PC-9 (cell line): Measurements from ENCODE around the gene SGO2. TPM values are rescaled to one million over a fixed set of nuclear protein-coding genes. Genes with fewer than 3 reads are reported as not detected.

Experiments used
- BruUV-seq: library from RNA; stranded (reverse); fragments of 400-500 nt; replicated peaks from 2 replicates; lab custom pipeline; 2021; lab: Mats Ljungman, UMichigan
- CTCF ChIA-PET: fragments of 300-600 bp; sonication (Branson Sonifier 250); formaldehyde crosslinking; loops from one replicate; lab custom pipeline; 2022; ENCODE audit warnings: antibody characterized with exemption; lab: Charles Lee
- POLR2A ChIA-PET: fragments of 300-600 bp; sonication (Branson Sonifier 250); formaldehyde crosslinking; loops from one replicate; lab custom pipeline; 2022; ENCODE audit warnings: antibody characterized with exemption; ENCODE audit not compliant: unreplicated experiment; lab: Charles Lee
- DNase-seq, 2 experiments: peaks; one replicate each; pipeline versions ENCODE4 v3.0.0 to v3.0.0-alpha.2; 2015 to 2022; ENCODE audit warnings: mixed read lengths in 1 of 2
- H2AFZ ChIP-seq: fragments of 200-600 bp; sonication (generic); 2 replicates; pipeline ENCODE4 v1.8.1; 2017; ENCODE audit warnings: antibody characterized with exemption
- H3F3A ChIP-seq: fragments of 200-600 bp; sonication (generic); 2 replicates; pipeline ENCODE4 v1.8.1; 2017; ENCODE audit warnings: antibody characterized with exemption, mild to moderate bottlenecking, low read depth; ENCODE audit not compliant: insufficient read depth
- H3K27ac ChIP-seq: fragments of 200-600 bp; sonication (generic); 2 replicates; pipeline ENCODE4 v1.6.1; 2016; ENCODE audit warnings: mixed run types
- H3K27me3 ChIP-seq: fragments of 200-600 bp; sonication (generic); 2 replicates; pipeline ENCODE4 v1.6.1; 2016; ENCODE audit warnings: low read depth, mixed run types; ENCODE audit not compliant: insufficient read depth
- H3K36me3 ChIP-seq: fragments of 200-600 bp; sonication (generic); 2 replicates; pipeline ENCODE4 v1.6.1; 2016; ENCODE audit warnings: low read depth, mixed run types
- H3K4me1 ChIP-seq: fragments of 200-600 bp; sonication (generic); replicated peaks from 2 replicates; pipeline ENCODE4 v1.6.1; 2016; ENCODE audit warnings: mixed run types; ENCODE audit not compliant: insufficient read depth
- H3K4me2 ChIP-seq: fragments of 200-600 bp; sonication (generic); 2 replicates; pipeline ENCODE4 v1.6.1; 2017; ENCODE audit warnings: mixed run types
- H3K4me3 ChIP-seq: fragments of 200-600 bp; sonication (generic); 2 replicates; pipeline ENCODE4 v1.6.1; 2016; ENCODE audit warnings: mixed run types
- H3K79me2 ChIP-seq: fragments of 200-600 bp; sonication (generic); 2 replicates; pipeline ENCODE4 v1.6.1; 2017; ENCODE audit warnings: low read depth, mixed run types
- H3K9me2 ChIP-seq: fragments of 200-600 bp; sonication (generic); 2 replicates; pipeline ENCODE4 v1.8.1; 2017; ENCODE audit warnings: mild to moderate bottlenecking; ENCODE audit not compliant: insufficient read depth
- H3K9me3 ChIP-seq: fragments of 200-600 bp; sonication (generic); 2 replicates; pipeline ENCODE4 v1.8.1; 2016; ENCODE audit warnings: low read depth; ENCODE audit not compliant: insufficient read depth
- H4K20me1 ChIP-seq: fragments of 200-600 bp; sonication (generic); 2 replicates; pipeline ENCODE4 v1.8.1; 2017; ENCODE audit not compliant: insufficient read depth
- CTCF ChIP-seq: fragments of 200-600 bp; sonication (generic); conservative IDR thresholded peaks from 2 replicates; pipeline ENCODE4 v1.6.1; 2017; ENCODE audit warnings: mixed run types, antibody characterized with exemption, mild to moderate bottlenecking, moderate library complexity
- EZH2 ChIP-seq: fragments of 200-600 bp; sonication (generic); IDR thresholded peaks from 2 replicates; pipeline ENCODE4 v1.8.0; 2017; ENCODE audit warnings: antibody characterized with exemption, low read depth
- intact Hi-C: fragments of 100-400 bp; cut with micrococcal nuclease; formaldehyde crosslinking; loops from one replicate; pipeline ENCODE4 v1.10.0; 2022; ENCODE audit not compliant: unreplicated experiment
- total RNA-seq: library from RNA; stranded (reverse); gene quantifications from 2 replicates; pipeline ENCODE4 v1.2.3, GENCODE V29; 2021

SGO2 gene
- total RNA-seq, 1 experiment from 2014 or later = 25.0 TPM

DNA sequence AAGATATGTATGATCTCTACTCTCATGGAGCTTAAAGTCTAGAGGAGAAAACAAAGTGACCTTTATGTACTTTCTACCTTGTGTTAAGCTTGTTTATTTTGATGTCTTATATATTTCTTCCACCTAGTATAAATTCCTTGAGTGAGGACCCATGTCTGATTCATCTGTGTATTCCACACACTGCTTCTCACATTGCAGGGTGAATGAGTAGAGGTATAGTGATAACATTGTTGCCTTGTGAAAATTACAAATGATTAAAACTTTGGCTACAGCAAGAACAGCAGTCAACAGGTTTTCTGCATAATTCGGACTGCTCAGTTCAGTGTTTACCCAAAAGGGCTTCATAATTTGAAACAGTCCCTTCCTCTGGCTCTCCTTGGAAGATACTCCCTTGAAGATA lies 96.1 kb downstream of the SGO2 start:
- CTCF ChIA-PET = no interaction called here
- TF ChIP-seq CTCF (no peak), EZH2 (no peak)
- BruUV-seq = no TSS peak
- Histone ChIP-seq H3F3A (peaks cover 10% of the 10 kb centered on the region; the same call in 1 of the 2 replicates), H3K36me3 (no peaks in the 10 kb centered on the region), H3K9me3 (no peaks in the 10 kb centered on the region), H3K9me2 (no peaks in the 10 kb centered on the region), H3K4me1 (peaks cover 9% of the 10 kb centered on the region; the same call in 1 of the 2 replicates), H3K4me2 (no peak overlapping the region), H3K27ac (no peak overlapping the region), H3K4me3 (no peak overlapping the region), H3K79me2 (no peaks in the 10 kb centered on the region), H2AFZ (no peak overlapping the region), H3K27me3 (no peaks in the 10 kb centered on the region), H4K20me1 (no peaks in the 10 kb centered on the region)
- intact Hi-C loops = no loop called here
- POLR2A ChIA-PET = no interaction called here
- no peak for DNase-seq

- H3K36me3 ChIP-seq = no peaks in the 10 kb centered on the region
- H3K79me2 ChIP-seq = no peaks in the 10 kb centered on the region
- 0 out of 2 replicates have a peak overlapping the region, but pooled peaks have one; percentile 42 for H3K27ac ChIP-seq
- peaks cover 17% of the 10 kb centered on the region for H3K4me1 ChIP-seq
- no peak for DNase-seq
- BruUV-seq = no TSS peak
- H3K4me2 ChIP-seq = no peak overlapping the region
- no peak overlapping the region for H2AFZ ChIP-seq
- H3K9me3 ChIP-seq = no peaks in the 10 kb centered on the region
- ChIA-PET CTCF (no interaction called here), POLR2A (interaction anchor here (0.6 kb wide), 2 partner anchors 26 to 35 kb away, joined by 3 read pairs; no protein-coding TSS in a partner anchor)
- H4K20me1 ChIP-seq = no peaks in the 10 kb centered on the region
- peaks cover 10% of the 10 kb centered on the region; the same call in 1 of the 2 replicates for H3F3A ChIP-seq
- H3K4me3 ChIP-seq = no peak overlapping the region
- no peak for TF ChIP-seq EZH2
- TF ChIP-seq CTCF = no peak
- intact Hi-C loops = no loop called here
- H3K9me2 ChIP-seq = no peaks in the 10 kb centered on the region
- no peaks in the 10 kb centered on the region for H3K27me3 ChIP-seq
Measured at GRCh38 chr2:200624026-200624425, 98.0 kb downstream of the SGO2 start.

DNA sequence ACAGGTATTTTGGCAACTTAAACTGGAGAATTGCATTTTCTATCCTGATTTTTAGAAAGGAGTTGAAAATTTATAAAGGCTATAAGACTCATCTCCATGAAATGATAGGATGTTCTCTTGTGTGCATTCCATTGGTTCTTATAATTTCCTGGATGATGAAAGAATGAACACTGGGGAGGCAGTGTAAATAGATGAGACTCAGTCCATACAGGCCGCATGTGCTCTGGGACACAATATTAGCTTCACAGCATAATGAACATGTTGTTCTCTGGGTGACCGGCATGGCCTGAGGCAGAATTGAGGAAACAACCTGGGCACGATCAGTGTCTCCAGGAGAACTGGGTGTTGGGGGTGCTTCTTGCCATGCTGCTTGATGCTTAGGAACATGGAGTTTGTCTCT lies 98.7 kb downstream of the SGO2 start:
- H3F3A ChIP-seq = peaks cover 10% of the 10 kb centered on the region; the same call in 1 of the 2 replicates
- no peak overlapping the region for H3K4me2 ChIP-seq
- no peak overlapping the region for H3K4me3 ChIP-seq

More for the DNA sequence above, 98.7 kb downstream of the SGO2 start:
- Histone ChIP-seq H2AFZ (no peak overlapping the region), H3K9me2 (no peaks in the 10 kb centered on the region), H4K20me1 (no peaks in the 10 kb centered on the region), H3K4me1 (peaks cover 14% of the 10 kb centered on the region), H3K79me2 (no peaks in the 10 kb centered on the region), H3K36me3 (no peaks in the 10 kb centered on the region), H3K27ac (peak overlapping the region; percentile 42), H3K27me3 (no peaks in the 10 kb centered on the region), H3K9me3 (no peaks in the 10 kb centered on the region)
- TF ChIP-seq CTCF (no peak), EZH2 (no peak)
- intact Hi-C loops = no loop called here
- POLR2A ChIA-PET = interaction anchor here (0.6 kb wide), 1 partner anchor 25 kb away, joined by 3 read pairs; no protein-coding TSS in a partner anchor
- peak in 1 of 2 experiments; percentile 41 for DNase-seq
- BruUV-seq = no TSS peak
- CTCF ChIA-PET = no interaction called here
